OCI-LY3 (cell line): Measurements from ENCODE around the gene PNPLA7.

Experiments
- CTCF ChIP-seq: fragments of 200-600, 300-600 bp; sonication (generic); IDR thresholded peaks from 2 replicates; pipeline ENCODE4 v1.5.1; 2014; ENCODE audit warnings: antibody characterized with exemption, low read length, low read depth
- EZH2phosphoT487 ChIP-seq: fragments of 200-600 bp; shearing (Covaris generic); IDR thresholded peaks from 2 replicates; pipeline ENCODE4 v1.6.1; 2018; ENCODE audit warnings: antibody characterized with exemption, mixed run types, low read depth

DNA sequence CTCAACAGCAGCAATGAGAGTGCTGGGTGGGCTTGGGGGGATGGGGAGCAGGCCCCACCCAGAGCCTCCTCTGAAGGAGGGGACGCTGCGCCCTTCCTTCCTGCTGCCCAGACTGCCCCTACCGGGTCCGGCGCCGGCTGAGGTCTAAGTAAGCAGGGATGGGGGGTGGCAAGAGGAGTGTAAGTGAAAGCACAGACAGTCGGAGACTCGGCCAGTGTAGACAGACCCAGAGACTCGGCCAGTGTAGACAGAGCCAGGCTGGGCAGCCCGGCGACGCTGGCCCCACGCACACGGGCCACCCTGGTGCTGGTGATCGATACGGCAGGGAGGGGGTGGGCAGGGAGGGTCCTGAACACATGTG is 101.6 kb downstream of the PNPLA7 start:
- TF ChIP-seq CTCF (no peak), EZH2phosphoT487 (no peak)
